Peyer's patch (tissue), 4 donors: ENCODE data around the gene C5orf22. TPM values are rescaled to one million over a fixed set of nuclear protein-coding genes. Genes with fewer than 3 reads are reported as not detected.
"Not testable (repeated sequence)": the region's sequence is repeated elsewhere in the genome, so short reads cannot be mapped to it uniquely, and the experiment has no call there.

Experiments
- DNase-seq, 3 donors: peaks; one replicate each; pipeline ENCODE4 v3.0.0-alpha.2; 2017 to 2019
- H3K27ac ChIP-seq, 4 donors: fragments of 200-600 bp; sonication (generic); one replicate each; pipeline ENCODE4 v1.5.1; 2016 to 2019
- H3K27me3 ChIP-seq, 2 donors: fragments of 200-600 bp; sonication (generic); one replicate each; pipeline ENCODE4 v1.5.1; 2019
- H3K36me3 ChIP-seq, 3 donors: fragments of 200-600 bp; sonication (generic); one replicate each; pipeline ENCODE4 v1.5.1; 2016 to 2019
- H3K4me1 ChIP-seq, 4 donors: fragments of 200-600 bp; sonication (generic); one replicate each; pipeline ENCODE4 v1.5.1; 2016 to 2019
- H3K4me3 ChIP-seq, 4 donors: fragments of 200-600 bp; sonication (generic); 1 replicate in 3 of 4; 2 replicates in 1 of 4; pipeline ENCODE4 v1.5.1; 2016 to 2019; ENCODE audit warnings: mild to moderate bottlenecking in 1 of 4
- H3K9me3 ChIP-seq, 4 donors: fragments of 200-600 bp; sonication (generic); one replicate each; pipeline ENCODE4 v1.5.1; 2016 to 2019; ENCODE audit warnings: mild to moderate bottlenecking in 1 of 4
- POLR2A ChIP-seq, 2 donors: fragments of 450-650 bp; IDR thresholded peaks; one replicate each; pipeline ENCODE4 v1.5.1; 2017; ENCODE audit warnings: antibody characterized with exemption in 2 of 2, mild to moderate bottlenecking in 2 of 2, moderate library complexity in 2 of 2
- total RNA-seq, 4 donors: library from RNA; depleted of rRNA; stranded (reverse); fragments of >200 nt; gene quantifications; one replicate each; pipeline ENCODE4 v1.1.0, GENCODE V29; 2016
- TF ChIP-seq, protein P1 (sequence below), 6 experiments: fragments of 450-650 bp in 4 of 6; fragments of 200-600 bp in 2 of 6; sonication (generic) in 1 of 6; IDR thresholded peaks; one replicate each; pipeline ENCODE4 v1.5.1; 2017 to 2019; ENCODE audit warnings: antibody characterized with exemption in 6 of 6, mild to moderate bottlenecking in 3 of 6, moderate library complexity in 1 of 6

The C5orf22 gene
- total RNA-seq, 4 donors from 2014 or later, result 5.5 to 29.7 (median 13.5) TPM

GRCh38 chr5:31554552-31554951 is 22.5 kb downstream of the C5orf22 start:
- H3K36me3 ChIP-seq, result peaks cover 0 to 50% (median 0%) of the 10 kb centered on the region in 3 donors
- no peaks in the 10 kb centered on the region for H3K9me3 ChIP-seq
- no peak for DNase-seq
- H3K4me1 ChIP-seq, result no peaks in the 10 kb centered on the region
- no peak for TF ChIP-seq POLR2A (IDR thresholded peaks at IDR 0.05)
- TF ChIP-seq, protein P1, sequence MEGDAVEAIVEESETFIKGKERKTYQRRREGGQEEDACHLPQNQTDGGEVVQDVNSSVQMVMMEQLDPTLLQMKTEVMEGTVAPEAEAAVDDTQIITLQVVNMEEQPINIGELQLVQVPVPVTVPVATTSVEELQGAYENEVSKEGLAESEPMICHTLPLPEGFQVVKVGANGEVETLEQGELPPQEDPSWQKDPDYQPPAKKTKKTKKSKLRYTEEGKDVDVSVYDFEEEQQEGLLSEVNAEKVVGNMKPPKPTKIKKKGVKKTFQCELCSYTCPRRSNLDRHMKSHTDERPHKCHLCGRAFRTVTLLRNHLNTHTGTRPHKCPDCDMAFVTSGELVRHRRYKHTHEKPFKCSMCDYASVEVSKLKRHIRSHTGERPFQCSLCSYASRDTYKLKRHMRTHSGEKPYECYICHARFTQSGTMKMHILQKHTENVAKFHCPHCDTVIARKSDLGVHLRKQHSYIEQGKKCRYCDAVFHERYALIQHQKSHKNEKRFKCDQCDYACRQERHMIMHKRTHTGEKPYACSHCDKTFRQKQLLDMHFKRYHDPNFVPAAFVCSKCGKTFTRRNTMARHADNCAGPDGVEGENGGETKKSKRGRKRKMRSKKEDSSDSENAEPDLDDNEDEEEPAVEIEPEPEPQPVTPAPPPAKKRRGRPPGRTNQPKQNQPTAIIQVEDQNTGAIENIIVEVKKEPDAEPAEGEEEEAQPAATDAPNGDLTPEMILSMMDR (IDR thresholded peaks at IDR 0.05), result no peak
- no peak overlapping the region for H3K4me3 ChIP-seq
- no peaks in the 10 kb centered on the region for H3K27me3 ChIP-seq
- no peak overlapping the region for H3K27ac ChIP-seq

GRCh38 chr5:31556461-31556860 is 24.4 kb downstream of the C5orf22 start:
- Histone ChIP-seq H3K27ac (no peak overlapping the region), H3K4me3 (no peak overlapping the region), H3K9me3 (no peaks in the 10 kb centered on the region), H3K27me3 (no peaks in the 10 kb centered on the region), H3K4me1 (no peaks in the 10 kb centered on the region), H3K36me3 (peaks cover 0 to 36% (median 0%) of the 10 kb centered on the region in 3 donors)
- TF ChIP-seq, protein P1 (IDR thresholded peaks at IDR 0.05), result no peak
- TF ChIP-seq POLR2A (IDR thresholded peaks at IDR 0.05), result no peak
- no peak for DNase-seq

- no peaks in the 10 kb centered on the region for H3K27me3 ChIP-seq
- no peak overlapping the region for H3K4me3 ChIP-seq
- no peaks in the 10 kb centered on the region for H3K9me3 ChIP-seq
- no peak for TF ChIP-seq POLR2A (IDR thresholded peaks at IDR 0.05)
- TF ChIP-seq, protein P1 (IDR thresholded peaks at IDR 0.05), result no peak
- no peak overlapping the region for H3K27ac ChIP-seq
- no peaks in the 10 kb centered on the region for H3K4me1 ChIP-seq
- DNase-seq, result no peak
- peaks cover 0 to 10% (median 0%) of the 10 kb centered on the region in 3 donors for H3K36me3 ChIP-seq
These were observed 27.8 kb downstream of the C5orf22 start for GRCh38 chr5:31559942-31560341.

- no peaks in the 10 kb centered on the region for H3K4me1 ChIP-seq
- H3K36me3 ChIP-seq, result no peaks in the 10 kb centered on the region
- TF ChIP-seq, protein P1 (IDR thresholded peaks at IDR 0.05), result no peak
- no peak for TF ChIP-seq POLR2A (IDR thresholded peaks at IDR 0.05)
- no peak overlapping the region for H3K4me3 ChIP-seq
- no peaks in the 10 kb centered on the region for H3K27me3 ChIP-seq
- DNase-seq, result no peak
- peaks cover 0 to 7% (median 0%) of the 10 kb centered on the region in 4 donors for H3K9me3 ChIP-seq
- H3K27ac ChIP-seq, result no peak overlapping the region
These were observed 29.8 kb downstream of the C5orf22 start for GRCh38 chr5:31561946-31562345.

DNA sequence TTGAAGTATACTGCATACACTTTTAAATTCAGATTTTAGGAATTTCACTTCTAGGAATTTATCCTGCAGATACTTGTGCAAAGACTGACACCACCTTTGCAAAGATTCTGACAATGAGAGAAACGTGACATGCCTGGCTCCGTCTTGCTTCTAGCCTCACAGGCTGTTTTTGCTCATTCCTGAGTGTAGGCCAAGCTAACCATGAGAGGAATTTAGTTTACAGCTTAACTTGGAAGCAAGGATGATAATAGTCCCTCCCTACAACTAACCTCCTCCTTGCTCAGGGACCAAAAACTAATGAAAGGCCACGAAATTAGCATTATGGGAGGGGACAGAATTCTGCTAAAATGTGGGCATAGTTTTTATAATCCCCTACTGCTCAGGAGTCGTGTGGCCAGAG is 31.1 kb downstream of the C5orf22 start:
- H3K27me3 ChIP-seq, result no peaks in the 10 kb centered on the region
- no peak overlapping the region for H3K4me3 ChIP-seq

DNA sequence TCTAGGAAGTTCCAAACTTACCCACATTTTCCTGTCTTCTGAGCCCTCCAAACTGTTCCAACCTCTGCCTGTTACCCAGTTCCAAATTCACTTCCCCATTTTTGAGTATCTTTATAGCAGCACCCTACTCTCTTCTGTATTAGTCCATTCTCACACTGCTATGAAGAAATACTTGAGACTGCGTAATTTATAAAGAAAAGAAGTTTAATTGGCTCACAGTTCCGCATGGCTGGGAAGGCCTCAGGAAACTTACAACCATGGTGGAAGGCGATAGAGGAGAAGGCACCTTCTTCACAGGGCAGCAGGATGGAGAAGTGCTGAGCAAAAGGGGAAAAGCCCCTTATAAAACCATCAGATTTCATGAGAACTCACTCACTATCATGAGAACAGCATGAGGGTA is 34.3 kb downstream of the C5orf22 start:
- not testable (repeated sequence) for H3K4me3 ChIP-seq, H3K9me3 ChIP-seq, H3K4me1 ChIP-seq, H3K27me3 ChIP-seq, DNase-seq, H3K27ac ChIP-seq, H3K36me3 ChIP-seq

More for the DNA sequence above, 31.1 kb downstream of the C5orf22 start:
- Histone ChIP-seq H3K4me1 (no peaks in the 10 kb centered on the region), H3K9me3 (peaks cover 0 to 7% (median 0%) of the 10 kb centered on the region in 4 donors), H3K36me3 (no peaks in the 10 kb centered on the region), H3K27ac (no peak overlapping the region)
- TF ChIP-seq, protein P1 (IDR thresholded peaks at IDR 0.05), result no peak
- TF ChIP-seq POLR2A (IDR thresholded peaks at IDR 0.05), result no peak
- no peak for DNase-seq
